ENCODE data around the gene SORBS1.

SORBS1 gene

DNA sequence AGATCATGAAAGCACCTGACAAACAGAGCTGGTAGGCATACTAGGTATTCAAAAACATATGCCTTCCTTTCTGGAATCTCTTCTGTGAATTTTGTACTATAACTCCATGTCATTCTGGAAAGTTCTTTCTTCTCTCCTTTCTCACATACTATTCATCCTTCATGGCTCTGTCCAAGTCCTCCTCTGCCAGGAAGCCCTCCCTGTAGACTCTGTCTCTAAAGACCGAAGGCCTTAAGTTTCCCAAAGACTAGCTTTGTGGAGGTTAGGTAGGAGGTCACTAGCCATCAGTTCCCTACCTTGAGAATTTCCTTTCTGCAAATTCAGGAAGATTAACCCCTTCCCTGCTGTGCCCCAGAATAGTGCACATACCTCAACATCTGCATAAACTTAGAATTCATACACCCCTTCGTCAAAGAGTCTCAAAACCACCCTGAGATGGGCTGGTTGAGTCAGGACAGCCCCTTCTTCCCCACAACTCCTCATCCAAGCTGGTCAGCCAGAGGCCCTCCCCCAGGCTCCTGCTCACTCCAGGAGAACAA, 20.6 kb downstream of the SORBS1 start:
- no peak for DNase-seq (ENCODE audit: low read depth in 2 of 2)

GRCh38 chr10:95539560-95540284, 21.4 kb downstream of the SORBS1 start:
- no peak for DNase-seq (ENCODE audit: low read depth in 2 of 2)

GRCh38 chr10:95538412-95538811, 22.8 kb downstream of the SORBS1 start:
- DNase-seq (ENCODE audit: low read depth in 2 of 2): no peak

GRCh38 chr10:95537542-95537927, 23.6 kb downstream of the SORBS1 start:
- no peak for DNase-seq (ENCODE audit: low read depth in 2 of 2)

GRCh38 chr10:95536894-95537541, 24.2 kb downstream of the SORBS1 start:
- DNase-seq (ENCODE audit: low read depth in 2 of 2): no peak

DNA sequence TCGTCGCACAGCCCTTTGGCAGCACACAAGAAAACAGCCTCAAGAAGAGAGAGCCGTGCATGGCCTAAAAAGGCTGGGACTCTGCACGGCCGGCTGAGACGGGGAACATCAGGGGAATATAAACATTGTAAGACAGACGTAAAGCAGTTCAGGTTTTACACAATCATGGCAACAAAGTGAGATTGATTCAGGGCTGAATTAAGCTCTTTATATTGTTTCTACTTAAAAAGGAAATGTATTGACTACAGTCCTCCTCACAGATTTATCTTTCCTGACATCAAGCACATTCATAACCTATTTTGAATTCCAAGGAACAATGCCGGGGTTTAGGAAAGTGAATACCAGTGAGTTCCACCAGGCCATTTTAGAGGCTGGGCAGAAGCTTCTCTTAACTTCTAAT, 25.2 kb downstream of the SORBS1 start:
- no peak for DNase-seq (ENCODE audit: low read depth in 2 of 2)

GRCh38 chr10:95535526-95535925, 25.6 kb downstream of the SORBS1 start:
- no peak for DNase-seq (ENCODE audit: low read depth in 2 of 2)

DNA sequence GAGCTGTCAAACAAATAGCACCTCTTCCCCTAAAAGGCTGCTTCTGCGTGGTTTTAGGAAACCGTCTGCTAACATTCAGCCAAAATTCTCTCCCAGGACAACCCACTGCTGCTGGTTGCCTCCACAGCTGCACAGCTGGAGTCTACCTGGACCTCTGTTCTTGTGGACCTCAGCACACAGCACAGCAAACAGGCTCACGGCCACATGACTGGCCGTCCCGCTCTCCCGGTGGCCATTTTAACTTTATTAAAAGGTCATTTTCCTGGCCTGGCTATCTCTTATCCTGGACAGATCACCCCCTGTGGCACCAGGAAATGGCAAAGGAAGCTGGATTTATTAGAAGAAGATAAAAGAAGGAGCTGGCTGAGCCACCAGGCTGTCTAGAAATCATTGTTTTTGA, 27.6 kb downstream of the SORBS1 start:
- no peak for DNase-seq (ENCODE audit: low read depth in 2 of 2)

DNA sequence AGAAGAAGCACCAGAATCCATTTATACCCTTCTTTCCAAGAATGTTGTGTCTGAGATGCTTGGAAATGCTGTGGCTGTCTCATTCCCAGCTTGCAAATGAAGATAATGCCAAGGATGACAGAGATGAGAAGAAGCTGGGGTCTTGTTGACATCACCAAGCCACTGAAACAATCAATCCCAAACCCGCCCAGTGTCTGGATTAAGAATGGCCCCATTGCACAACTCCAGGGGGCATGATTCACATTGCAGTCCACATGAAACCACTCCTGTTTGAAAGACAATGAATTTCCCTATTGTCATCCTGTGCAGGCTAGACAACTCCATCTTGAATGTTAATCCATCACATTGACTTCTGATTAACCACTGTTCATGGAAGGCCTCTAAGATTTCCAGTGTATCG, 28.6 kb downstream of the SORBS1 start:
- DNase-seq (ENCODE audit: low read depth in 2 of 2): no peak

GRCh38 chr10:95531994-95532399, 29.2 kb downstream of the SORBS1 start:
- no peak for DNase-seq (ENCODE audit: low read depth in 2 of 2)

GRCh38 chr10:95531058-95531809, 29.9 kb downstream of the SORBS1 start:
- no peak for DNase-seq (ENCODE audit: low read depth in 2 of 2)

- DNase-seq (ENCODE audit: low read depth in 2 of 2): no peak
These were observed 30.6 kb downstream of the SORBS1 start for GRCh38 chr10:95530561-95530960.

GRCh38 chr10:95530029-95530428, 31.1 kb downstream of the SORBS1 start:
- DNase-seq (ENCODE audit: low read depth in 2 of 2): no peak

- no peak for DNase-seq (ENCODE audit: low read depth in 2 of 2)
These were observed 35.1 kb downstream of the SORBS1 start for GRCh38 chr10:95526044-95526443.

GRCh38 chr10:95525033-95525418, 36.1 kb downstream of the SORBS1 start:
- DNase-seq (ENCODE audit: low read depth in 2 of 2): no peak

GRCh38 chr10:95524358-95525032, 36.7 kb downstream of the SORBS1 start:
- no peak for DNase-seq (ENCODE audit: low read depth in 2 of 2)

DNA sequence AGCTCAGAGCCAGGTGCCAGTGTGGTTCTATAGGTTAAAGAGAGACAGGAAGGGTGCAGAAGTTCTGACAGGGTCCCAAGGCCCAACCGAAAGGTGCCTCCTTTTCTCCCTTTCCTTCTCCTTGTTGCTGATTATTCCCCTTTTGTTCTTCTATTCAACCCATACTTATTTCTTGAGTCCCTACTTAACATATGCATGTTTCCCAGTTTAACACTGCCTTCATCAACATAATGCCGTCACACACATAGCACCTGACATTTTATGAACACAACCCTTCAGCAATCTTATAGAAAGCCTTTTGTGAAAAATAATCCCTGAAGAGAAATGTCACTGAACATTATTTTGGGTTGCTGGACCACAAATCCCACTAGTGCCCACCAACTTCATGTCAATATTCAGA, 39.1 kb downstream of the SORBS1 start:
- no peak for DNase-seq (ENCODE audit: low read depth in 2 of 2)

GRCh38 chr10:95520617-95521016, 40.6 kb downstream of the SORBS1 start:
- no peak for DNase-seq (ENCODE audit: low read depth in 2 of 2)

- no peak for DNase-seq (ENCODE audit: low read depth in 2 of 2)
These were observed 42.4 kb downstream of the SORBS1 start for GRCh38 chr10:95518455-95519452.

DNA sequence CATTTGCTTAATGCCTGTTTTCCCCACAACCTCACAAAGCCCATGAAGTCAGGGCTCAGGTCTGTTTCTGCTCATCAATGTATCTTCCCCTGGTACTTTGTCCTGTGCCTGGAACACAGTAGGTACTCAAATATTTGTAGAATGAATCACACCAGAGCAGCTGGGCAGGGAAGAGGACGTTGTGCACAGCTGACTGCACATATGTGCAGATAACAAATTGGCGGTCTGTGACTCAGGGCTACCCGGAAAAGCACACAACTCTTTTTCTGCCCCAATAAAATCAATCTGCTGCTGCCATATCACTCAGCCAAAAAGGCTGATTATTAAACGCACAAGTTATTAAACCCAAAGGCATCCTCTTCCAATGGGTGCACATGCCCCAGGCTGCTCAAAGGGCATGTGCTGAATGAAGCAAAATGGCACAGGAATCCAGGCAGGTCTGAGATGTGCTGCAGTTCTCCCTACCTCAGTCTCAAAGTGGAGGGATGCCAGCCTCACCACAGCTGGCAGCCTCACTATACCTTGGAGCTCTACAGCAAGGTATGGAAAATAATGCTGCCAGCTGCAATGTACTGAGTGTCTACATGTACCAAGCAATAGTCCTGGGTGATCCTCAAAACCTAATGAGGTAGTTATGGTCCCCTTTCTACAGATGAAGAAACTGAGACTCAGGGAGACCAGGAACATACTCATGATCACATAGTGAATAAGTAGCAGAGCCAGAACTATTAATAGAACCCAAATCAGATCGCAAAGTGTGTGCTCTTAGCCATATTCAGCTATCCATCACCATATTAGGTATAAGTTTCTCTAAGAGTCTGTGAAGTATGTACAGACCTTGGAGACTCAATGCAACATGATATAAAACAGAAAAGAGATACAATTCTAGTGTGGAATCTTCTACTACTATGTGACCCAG, 43.4 kb downstream of the SORBS1 start:
- DNase-seq (ENCODE audit: low read depth in 2 of 2): no peak

All from stimulated activated CD4-positive, alpha-beta T cell treated with anti-CD3 and anti-CD28 coated beads, Interleukin-12 subunit alpha, Interleukin-12 subunit beta, amount 100 ng/mL, for 24 hours (primary cell).